Measurements from ENCODE around the gene INSL3.

INSL3 gene

DNA sequence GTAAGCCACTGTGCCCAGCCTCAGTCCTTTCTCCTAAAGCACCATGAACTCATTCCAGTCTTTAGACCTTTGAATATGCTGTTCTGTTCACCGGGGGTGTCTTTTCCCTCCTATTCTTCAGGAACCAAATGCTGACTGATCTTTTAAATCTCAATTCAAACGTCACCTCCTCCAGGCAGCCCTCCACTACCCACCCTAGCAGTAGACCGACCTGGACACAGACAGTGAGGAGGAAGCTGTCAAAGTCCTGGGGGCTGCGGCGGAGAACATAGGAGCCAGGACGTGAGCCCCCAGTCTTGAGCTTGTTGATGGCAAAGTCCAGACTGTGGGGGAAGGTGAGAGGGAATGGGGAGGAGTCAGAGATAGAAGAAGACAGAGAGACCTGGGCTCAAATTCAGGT lies 18.7 kb upstream of the INSL3 start:
- no peak for DNase-seq
- peaks cover 82% of the 10 kb centered on the region for H3K36me3 Mint-ChIP-seq
- H3K4me1 Mint-ChIP-seq = peaks cover 38% of the 10 kb centered on the region
- H3K27me3 Mint-ChIP-seq = no peaks in the 10 kb centered on the region
- CTCF ChIA-PET = interaction anchor here (1.0 kb wide), 1 partner anchor 15 kb away, joined by 3 read pairs; no protein-coding TSS in a partner anchor
- no peak overlapping the region for H3K4me3 Mint-ChIP-seq
- H3K9me3 Mint-ChIP-seq = peaks cover 5% of the 10 kb centered on the region
- H3K27ac Mint-ChIP-seq = peak overlapping the region; percentile 28

DNA sequence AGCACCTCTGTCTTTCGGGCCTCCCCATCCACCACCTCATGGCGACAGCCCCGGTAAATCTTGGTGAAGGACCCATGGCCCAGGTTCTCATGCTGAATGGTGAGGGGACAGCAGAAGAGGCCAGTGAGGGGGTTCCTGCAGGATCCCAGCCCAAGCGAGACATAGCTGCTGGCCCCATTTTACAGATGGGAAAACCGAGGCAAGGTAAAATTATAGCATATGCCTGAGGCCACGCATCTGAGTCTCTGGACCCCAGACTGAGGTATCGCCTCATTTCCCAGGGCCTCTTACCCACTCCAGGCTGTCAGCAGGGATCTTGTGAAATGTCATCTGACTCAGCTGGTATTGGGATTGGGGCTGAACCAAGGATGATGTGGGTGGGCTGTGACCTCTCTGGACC lies 16.7 kb upstream of the INSL3 start:
- no peak overlapping the region for H3K4me3 Mint-ChIP-seq
- no peak overlapping the region for H3K27ac Mint-ChIP-seq
- H3K4me1 Mint-ChIP-seq = peaks cover 28% of the 10 kb centered on the region
- CTCF ChIA-PET = no interaction called here
- no peaks in the 10 kb centered on the region for H3K27me3 Mint-ChIP-seq
- DNase-seq = no peak
- H3K36me3 Mint-ChIP-seq = peaks cover 77% of the 10 kb centered on the region
- H3K9me3 Mint-ChIP-seq = peaks cover 5% of the 10 kb centered on the region

DNA sequence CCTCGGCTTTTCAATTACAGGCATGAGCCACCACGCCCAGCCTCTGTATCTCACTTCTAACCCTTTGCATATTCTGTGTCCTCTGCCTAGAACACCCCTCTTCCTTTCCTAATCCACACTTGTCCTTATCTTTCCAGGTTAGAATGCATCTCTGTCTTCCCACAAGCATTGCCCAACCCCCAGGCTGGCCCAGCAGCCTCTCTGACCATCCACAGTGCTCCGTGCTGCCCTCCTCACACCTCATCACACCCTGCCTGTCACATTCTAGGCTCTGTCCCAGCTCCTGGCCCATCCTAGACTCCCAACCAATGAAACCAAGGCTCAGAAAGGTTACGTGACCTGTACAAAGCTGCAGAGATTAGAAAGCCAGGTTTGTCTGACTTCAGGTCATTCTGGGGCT lies 15.2 kb upstream of the INSL3 start:
- Mint-ChIP-seq H3K36me3 (peaks cover 82% of the 10 kb centered on the region), H3K4me1 (peaks cover 28% of the 10 kb centered on the region), H3K27me3 (no peaks in the 10 kb centered on the region), H3K27ac (no peak overlapping the region), H3K4me3 (no peak overlapping the region), H3K9me3 (peaks cover 8% of the 10 kb centered on the region)
- no peak for DNase-seq
- CTCF ChIA-PET = no interaction called here

DNA sequence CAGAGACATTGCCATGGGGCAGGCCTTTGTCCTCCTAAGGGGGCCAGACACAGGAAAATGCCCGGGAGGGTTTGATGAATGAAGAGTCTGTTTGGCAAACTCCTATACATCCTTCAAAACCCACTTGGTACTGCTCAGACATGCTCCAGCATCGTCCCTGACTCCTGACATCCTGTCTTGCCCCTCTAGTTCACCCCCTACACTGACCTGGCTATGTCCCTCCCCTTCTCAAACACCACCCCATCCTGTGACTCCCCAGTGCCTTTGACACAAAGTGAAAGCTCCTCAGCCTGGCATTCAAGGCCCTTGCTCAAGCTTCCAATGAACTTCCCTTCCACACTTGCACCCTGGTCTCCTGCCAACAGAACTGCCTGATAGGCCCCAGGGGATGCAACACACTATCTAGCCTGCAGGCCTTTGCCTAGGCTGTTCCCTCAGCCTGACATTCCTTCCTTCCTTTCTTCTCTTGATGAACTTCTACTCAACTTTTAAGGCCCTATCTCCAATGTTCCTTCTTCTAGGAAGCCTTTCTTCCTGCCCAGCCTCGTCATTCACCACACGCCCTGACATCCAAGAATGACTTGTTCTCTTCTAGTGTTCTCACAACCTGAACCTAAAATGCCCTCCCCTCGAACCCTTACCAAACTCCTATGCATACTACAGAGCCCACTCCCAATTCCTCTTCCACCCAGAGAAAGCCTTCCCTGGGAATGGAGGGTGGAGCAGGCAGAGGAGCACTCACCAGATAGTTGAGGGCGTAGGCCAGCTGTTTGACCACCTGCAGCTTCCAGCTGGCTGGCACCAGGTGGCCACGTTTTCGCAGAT lies 14.1 kb upstream of the INSL3 start:
- Mint-ChIP-seq H3K9me3 (peaks cover 8% of the 10 kb centered on the region), H3K36me3 (peaks cover 82% of the 10 kb centered on the region), H3K4me3 (no peak overlapping the region), H3K27me3 (no peaks in the 10 kb centered on the region), H3K27ac (peak overlapping the region; percentile 42), H3K4me1 (peaks cover 24% of the 10 kb centered on the region)
- no peak for DNase-seq
- CTCF ChIA-PET = interaction anchor here (1.0 kb wide), 1 partner anchor 24 kb away, joined by 3 read pairs; the partner anchor contains the start of gene RPL18A

DNA sequence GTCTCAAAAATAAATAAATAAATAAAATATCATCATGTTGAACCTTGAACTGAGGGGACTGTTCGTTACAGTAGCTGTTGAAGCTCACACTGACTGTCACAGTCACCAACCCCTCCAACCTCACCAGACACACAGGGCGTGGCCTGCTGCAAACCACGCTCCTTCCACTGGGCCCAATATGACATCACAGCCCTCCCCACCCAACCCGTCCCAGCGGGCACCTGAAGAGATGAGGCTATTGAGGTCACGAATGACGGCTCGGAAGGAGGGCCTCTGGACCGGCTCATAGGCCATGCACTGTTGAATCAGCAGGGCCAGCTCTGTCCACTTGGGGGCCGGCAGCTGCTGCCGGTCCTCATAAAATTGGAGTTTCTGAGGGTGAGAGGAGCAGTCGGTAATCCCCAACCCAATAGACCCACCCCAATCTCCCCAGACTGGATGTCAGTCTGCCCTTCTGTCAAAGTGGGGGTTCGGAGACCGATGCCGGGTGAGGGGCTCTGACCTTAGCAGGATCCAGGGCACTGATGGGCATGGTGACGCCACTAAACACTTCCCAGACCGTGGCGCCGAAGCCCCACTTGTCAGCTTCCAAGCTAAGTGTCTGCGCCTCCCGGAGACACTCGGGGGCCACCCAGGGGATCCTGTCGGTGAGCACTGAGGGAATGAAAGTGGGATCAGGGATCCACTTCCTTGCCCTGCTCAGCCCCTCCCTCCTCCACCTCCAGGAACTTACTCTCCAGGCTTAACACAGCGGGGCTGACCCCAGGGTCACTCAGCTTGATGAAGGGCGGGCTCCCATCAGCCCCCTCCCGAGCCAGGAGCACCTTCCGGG lies 13.2 kb upstream of the INSL3 start:
- Mint-ChIP-seq H3K27ac (peak overlapping the region; percentile 42), H3K4me1 (peaks cover 24% of the 10 kb centered on the region), H3K36me3 (peaks cover 82% of the 10 kb centered on the region), H3K9me3 (peaks cover 8% of the 10 kb centered on the region), H3K27me3 (no peaks in the 10 kb centered on the region), H3K4me3 (no peak overlapping the region)
- DNase-seq = no peak
- CTCF ChIA-PET = interaction anchor here (0.6 to 1.0 kb wide), 2 partner anchors 25 to 95 kb away, joined by 3 read pairs; partner anchors contain the start of gene RPL18A

DNA sequence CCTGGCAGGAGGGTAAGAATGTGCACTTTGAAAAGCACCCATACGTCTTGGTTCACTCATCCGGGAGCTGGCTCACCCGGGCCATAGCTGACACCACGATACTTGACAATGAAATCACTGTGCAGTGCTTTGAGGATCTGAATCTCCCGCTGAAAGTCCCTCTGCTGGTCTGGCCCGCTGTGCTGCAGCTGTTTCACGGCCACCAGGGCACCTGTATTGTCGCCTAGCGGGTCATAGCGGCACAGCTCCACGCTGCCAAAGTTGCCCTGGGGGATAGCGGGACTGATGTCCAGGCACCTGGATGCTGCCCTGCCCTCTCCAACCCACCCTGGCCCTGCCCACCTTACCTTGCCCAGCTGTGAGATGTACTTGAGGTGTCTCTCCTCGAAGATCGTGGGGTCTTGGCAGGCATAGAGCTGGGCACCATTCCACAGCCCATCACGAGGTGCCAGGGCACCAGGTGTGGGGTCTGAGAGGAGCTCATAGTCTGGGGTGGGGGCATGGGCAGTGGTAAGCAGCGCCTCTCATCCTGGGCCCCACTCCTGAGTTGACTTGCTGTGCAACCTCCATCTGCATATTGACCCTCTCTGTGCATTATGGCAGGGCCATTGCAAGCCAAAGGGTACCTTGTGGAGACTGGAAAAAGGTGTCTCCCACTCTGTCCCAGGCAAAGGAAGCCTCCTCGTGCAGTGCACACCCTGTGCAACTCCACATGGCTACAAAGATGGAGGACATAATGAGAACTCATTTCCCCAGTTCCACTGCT lies 11.3 kb upstream of the INSL3 start:
- CTCF ChIA-PET = interaction anchor here (1.8 kb wide), 1 partner anchor 23 kb away, joined by 5 read pairs; no protein-coding TSS in a partner anchor
- Mint-ChIP-seq H3K36me3 (peaks cover 75% of the 10 kb centered on the region), H3K27ac (peak overlapping the region; percentile 37), H3K4me1 (peaks cover 20% of the 10 kb centered on the region), H3K9me3 (peaks cover 8% of the 10 kb centered on the region), H3K27me3 (no peaks in the 10 kb centered on the region), H3K4me3 (no peak overlapping the region)
- no peak for DNase-seq

DNA sequence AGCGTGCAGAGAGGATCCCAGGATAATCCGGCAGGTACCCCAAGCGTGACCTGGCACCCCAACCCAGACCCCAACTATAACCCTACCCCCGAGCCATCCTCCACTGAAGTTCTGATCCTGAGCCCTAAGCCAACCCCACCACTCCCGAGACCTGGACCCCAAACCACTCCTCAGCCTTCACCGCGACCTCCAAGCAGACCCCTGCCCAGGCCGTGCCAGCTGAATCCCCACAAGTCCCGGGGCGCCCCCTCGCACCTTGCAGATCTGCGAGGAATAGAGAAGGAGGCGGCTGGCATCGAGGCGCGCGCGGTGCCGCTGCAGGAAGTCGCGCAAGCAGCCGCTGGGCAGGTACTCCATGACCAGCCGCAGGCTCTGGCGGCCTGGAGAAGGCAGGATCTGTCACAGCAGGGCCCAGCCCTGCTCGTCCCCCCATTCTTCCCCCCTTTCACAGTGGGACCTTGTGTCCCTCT lies 10.1 kb upstream of the INSL3 start:
- CTCF ChIA-PET = no interaction called here
- peaks cover 73% of the 10 kb centered on the region for H3K36me3 Mint-ChIP-seq
- H3K9me3 Mint-ChIP-seq = peaks cover 8% of the 10 kb centered on the region
- H3K27me3 Mint-ChIP-seq = no peaks in the 10 kb centered on the region
- peaks cover 17% of the 10 kb centered on the region for H3K4me1 Mint-ChIP-seq
- DNase-seq = no peak
- H3K4me3 Mint-ChIP-seq = no peak overlapping the region
- no peak overlapping the region for H3K27ac Mint-ChIP-seq

DNA sequence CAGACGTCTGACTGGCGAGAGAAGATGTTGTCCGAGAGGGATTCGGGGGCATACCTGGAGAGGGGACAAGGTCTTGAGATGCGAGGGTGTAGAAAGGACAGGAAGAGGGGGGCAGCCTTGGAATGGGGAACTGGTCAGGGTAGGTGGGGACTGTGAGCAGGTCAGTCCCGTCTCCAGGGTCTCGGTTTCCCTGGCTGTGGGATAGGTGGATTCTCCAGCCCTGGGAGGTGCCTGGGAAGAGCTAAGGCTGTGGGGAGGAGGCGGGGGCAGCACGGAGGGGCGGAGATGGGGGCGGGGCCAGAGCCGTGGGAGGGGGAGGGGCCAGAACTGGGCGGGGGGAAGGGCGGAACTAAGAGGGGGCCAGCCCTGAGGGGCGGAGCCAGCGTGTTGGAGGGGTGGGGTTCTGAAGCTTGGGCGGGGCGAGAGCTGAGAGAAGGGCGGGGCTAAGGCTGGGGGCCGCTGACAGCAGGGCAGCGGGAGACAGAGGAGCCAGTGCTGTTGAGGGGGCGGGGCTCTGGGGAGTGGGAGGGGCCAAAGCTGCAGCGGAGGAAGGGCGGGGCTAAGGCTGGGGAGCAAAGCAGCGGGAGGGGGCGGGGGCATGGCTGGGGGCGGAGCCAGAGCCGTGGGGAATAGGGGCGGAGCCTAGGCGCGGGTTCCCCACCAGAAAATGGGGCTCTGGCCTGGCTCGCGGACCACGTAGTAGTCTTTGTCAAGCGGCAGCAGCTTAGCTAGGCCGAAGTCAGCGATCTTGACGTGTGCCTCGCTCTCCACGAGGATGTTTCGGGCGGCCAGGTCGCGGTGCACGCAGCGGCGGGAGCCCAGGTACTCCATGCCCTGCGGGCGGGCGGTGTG lies 9.5 kb upstream of the INSL3 start:
- no peaks in the 10 kb centered on the region for H3K27me3 Mint-ChIP-seq
- H3K9me3 Mint-ChIP-seq = peaks cover 8% of the 10 kb centered on the region
- peak overlapping the region; percentile 33 for H3K27ac Mint-ChIP-seq
- peaks cover 69% of the 10 kb centered on the region for H3K36me3 Mint-ChIP-seq
- H3K4me3 Mint-ChIP-seq = no peak overlapping the region
- CTCF ChIA-PET = no interaction called here
- DNase-seq = peak; percentile 67
- peaks cover 15% of the 10 kb centered on the region for H3K4me1 Mint-ChIP-seq

DNA sequence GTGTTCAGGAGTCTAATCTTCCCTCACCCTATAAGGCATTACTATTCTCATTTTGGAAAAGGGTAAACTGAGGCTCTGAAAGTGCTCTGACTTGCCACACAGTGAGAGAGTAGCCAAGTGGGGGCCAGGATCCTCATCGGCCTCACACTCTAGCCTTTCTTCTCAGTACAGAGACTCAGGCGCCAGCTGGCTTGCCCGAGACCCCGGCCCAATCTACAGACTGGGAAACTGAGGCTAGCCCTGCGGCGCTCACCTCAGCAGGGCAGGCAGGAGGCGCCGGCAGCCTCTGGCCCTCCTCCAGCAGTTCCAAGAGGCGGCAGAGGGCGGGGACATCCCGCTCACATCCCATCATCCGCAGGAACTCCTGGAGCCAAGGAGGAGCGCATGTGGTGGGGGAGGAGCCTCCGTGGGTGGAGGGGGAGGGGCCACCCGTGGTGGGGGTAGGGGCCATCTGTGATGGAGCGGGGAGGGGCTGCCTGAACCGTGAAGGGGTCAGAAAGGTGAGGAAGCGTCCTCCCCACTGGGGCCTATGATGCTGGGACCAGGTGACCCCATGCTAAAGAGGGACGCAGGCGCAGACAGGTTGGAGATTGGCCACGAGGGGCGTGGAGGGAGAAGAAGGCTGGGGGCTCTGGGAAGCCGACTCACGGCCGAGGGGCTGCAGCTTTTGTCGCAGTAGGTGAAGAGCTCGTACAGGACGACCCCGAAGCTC lies 8.7 kb upstream of the INSL3 start:
- Mint-ChIP-seq H3K4me3 (no peak overlapping the region), H3K4me1 (peaks cover 8% of the 10 kb centered on the region), H3K9me3 (peaks cover 3% of the 10 kb centered on the region), H3K27ac (peak overlapping the region; percentile 33), H3K36me3 (peaks cover 65% of the 10 kb centered on the region), H3K27me3 (no peaks in the 10 kb centered on the region)
- CTCF ChIA-PET = no interaction called here
- no peak for DNase-seq

DNA sequence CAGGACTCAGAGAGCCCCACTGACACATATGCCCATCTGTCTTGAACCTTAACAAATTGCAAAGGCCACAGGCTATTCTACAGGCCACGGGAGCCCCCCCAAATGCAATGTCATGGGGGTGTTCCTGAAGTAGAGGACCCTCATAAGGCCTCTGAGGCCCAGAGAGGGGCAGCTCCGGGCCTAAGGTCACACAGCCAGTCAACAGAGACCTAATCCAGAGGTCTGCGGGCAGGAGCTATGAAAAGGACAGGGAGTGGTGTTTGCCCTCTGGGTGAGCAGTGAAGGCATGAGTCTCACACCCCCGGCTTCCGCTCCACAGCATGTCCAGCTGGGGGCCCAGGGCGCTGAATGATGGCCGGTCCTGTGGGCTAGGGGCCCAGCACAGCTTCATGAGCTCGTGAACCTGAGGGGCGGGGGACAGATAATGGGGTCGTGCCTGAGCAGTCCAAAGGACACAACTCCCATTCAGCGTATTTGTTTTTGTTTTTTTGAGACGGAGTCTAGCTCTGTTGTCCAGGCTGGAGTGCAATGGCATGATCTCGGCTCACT lies 5.3 kb upstream of the INSL3 start:
- H3K4me3 Mint-ChIP-seq = no peak overlapping the region
- no peaks in the 10 kb centered on the region for H3K4me1 Mint-ChIP-seq
- DNase-seq = no peak
- H3K27me3 Mint-ChIP-seq = no peaks in the 10 kb centered on the region
- H3K27ac Mint-ChIP-seq = peak overlapping the region; percentile 14
- H3K36me3 Mint-ChIP-seq = peaks cover 39% of the 10 kb centered on the region
- H3K9me3 Mint-ChIP-seq = no peaks in the 10 kb centered on the region
- CTCF ChIA-PET = interaction anchor here (0.9 kb wide), 1 partner anchor 33 kb away, joined by 3 read pairs; the partner anchor contains the start of gene RPL18A

DNA sequence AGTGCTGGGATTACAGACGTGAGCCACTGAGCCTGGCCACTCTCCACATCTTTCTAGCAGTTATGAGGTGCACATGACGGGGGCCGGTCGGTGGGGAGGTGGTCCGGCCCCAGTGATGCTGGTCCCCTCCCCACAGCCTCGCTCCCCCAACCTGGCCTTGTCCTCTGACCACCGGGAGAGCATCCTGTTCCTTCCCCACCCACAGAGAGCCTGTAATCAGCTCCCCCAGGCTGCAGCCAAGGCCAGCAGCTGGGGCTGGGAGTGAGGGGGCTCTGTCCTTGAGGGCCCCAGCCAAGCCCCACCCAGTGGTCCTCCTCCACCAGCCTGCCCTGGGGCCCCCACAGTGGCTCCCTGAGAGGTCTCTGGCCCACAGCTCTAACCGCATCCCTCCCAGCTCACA lies 3.0 kb upstream of the INSL3 start:
- H3K4me3 Mint-ChIP-seq = no peak overlapping the region
- peak overlapping the region; percentile 52 for H3K27ac Mint-ChIP-seq
- H3K27me3 Mint-ChIP-seq = no peaks in the 10 kb centered on the region
- H3K36me3 Mint-ChIP-seq = peaks cover 23% of the 10 kb centered on the region
- H3K4me1 Mint-ChIP-seq = no peaks in the 10 kb centered on the region
- CTCF ChIA-PET = no interaction called here
- H3K9me3 Mint-ChIP-seq = no peaks in the 10 kb centered on the region
- DNase-seq = no peak

DNA sequence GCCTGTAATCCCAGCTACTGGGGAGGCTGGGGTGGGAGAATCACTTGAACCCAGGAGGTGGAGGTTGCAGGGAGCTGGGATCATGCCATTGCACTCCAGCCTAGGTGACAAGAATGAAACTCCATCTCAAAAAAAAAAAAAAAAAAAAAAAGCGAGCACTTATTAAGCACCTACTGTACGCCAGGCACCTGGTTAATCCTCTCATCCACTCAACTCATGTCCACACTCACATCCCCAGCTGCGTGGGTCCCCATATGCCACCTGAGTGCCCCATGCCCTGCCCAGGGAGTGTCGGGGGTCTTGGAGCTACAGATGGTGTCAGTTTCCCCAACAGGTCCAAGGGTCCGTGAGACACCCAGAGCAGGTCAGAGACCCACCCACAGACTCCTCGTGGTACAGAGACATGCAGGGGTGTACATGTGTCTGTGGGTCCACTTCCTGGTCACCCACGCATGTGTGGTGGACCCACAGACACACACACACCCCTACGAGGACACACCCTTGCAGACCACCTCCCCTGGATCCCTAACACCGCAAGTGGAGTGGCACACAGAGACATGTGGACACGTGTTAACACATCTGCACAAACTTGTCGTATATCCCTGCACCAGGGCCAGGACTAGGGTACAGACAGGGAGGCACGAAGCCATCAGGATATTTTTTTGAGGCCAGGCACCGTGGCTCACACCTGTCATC lies 3.5 kb downstream of the INSL3 start:
- no peaks in the 10 kb centered on the region for H3K27me3 Mint-ChIP-seq
- DNase-seq = no peak

More for the DNA sequence above, 3.5 kb downstream of the INSL3 start:
- no peak overlapping the region for H3K4me3 Mint-ChIP-seq
- no peak overlapping the region for H3K27ac Mint-ChIP-seq
- H3K36me3 Mint-ChIP-seq = peaks cover 4% of the 10 kb centered on the region
- no peaks in the 10 kb centered on the region for H3K9me3 Mint-ChIP-seq
- CTCF ChIA-PET = interaction anchor here (1.4 kb wide), 1 partner anchor 36 kb away, joined by 4 read pairs; no protein-coding TSS in a partner anchor
- H3K4me1 Mint-ChIP-seq = peaks cover 3% of the 10 kb centered on the region

Measured in activated naive CD4-positive, alpha-beta T cell treated with anti-CD3 and anti-CD28 coated beads, Interleukin-2, amount 10 ng/mL, durations not matched to agents 7 days and 5 days (primary cell).